CD4-positive, CD25-positive, alpha-beta regulatory T cell (primary cell): ENCODE measurements around the gene PLEKHA5. TPM values are rescaled to one million over a fixed set of nuclear protein-coding genes. Genes with fewer than 3 reads are reported as not detected.

ENCODE experiments used
- ATAC-seq, 2 donors: fragments of 150-1000 bp; cut with Tn5 transposase; one replicate each; pipeline ENCODE4 v1.10.0; 2021; ENCODE audit warnings: low read depth in 2 of 2, moderate number of reproducible peaks in 2 of 2, moderate library complexity in 1 of 2
- DNase-seq, 3 donors: peaks; one replicate each; pipeline versions ENCODE4 v3.0.0 to v3.0.0-alpha.2; 2012 to 2022; ENCODE audit warnings: mixed read lengths in 1 of 3
- H3K27ac ChIP-seq: one replicate; pipeline ENCODE4 v1.7.0; 2013; ENCODE audit warnings: mild to moderate bottlenecking, low read length; ENCODE audit not compliant: insufficient read depth, poor library complexity, severe bottlenecking
- H3K27me3 ChIP-seq: one replicate; pipeline ENCODE4 v1.7.0; 2013; ENCODE audit warnings: low read length; ENCODE audit not compliant: control insufficient read depth, insufficient read depth
- H3K36me3 ChIP-seq: one replicate; pipeline ENCODE4 v1.7.0; 2013; ENCODE audit warnings: mild to moderate bottlenecking, low read length, moderate library complexity; ENCODE audit not compliant: control insufficient read depth, insufficient read depth
- H3K4me1 ChIP-seq: 2 replicates; pipeline ENCODE4 v1.7.0; 2013; ENCODE audit warnings: mild to moderate bottlenecking, low read length; ENCODE audit not compliant: insufficient read depth, control insufficient read depth, poor library complexity, severe bottlenecking
- H3K4me3 ChIP-seq: one replicate; pipeline ENCODE4 v1.7.0; 2013; ENCODE audit warnings: low read depth, mild to moderate bottlenecking, low read length, moderate library complexity
- H3K9me3 ChIP-seq, 2 experiments: 1 replicate in 1 of 2; 2 replicates in 1 of 2; pipeline ENCODE4 v1.7.0; 2013; ENCODE audit warnings: low read length in 2 of 2, mild to moderate bottlenecking in 1 of 2, moderate library complexity in 1 of 2; ENCODE audit not compliant: control insufficient read depth in 2 of 2
- H3K27ac Mint-ChIP-seq, 3 donors: one replicate each; pipeline ENCODE4 v1.8.0; 2020 to 2022; ENCODE audit warnings: mild to moderate bottlenecking in 3 of 3, mixed read lengths in 3 of 3, moderate library complexity in 2 of 3
- H3K27me3 Mint-ChIP-seq: one replicate; pipeline ENCODE4 v1.8.0; 2022; ENCODE audit warnings: mild to moderate bottlenecking, mixed read lengths
- H3K36me3 Mint-ChIP-seq: one replicate; pipeline ENCODE4 v1.8.0; 2020; ENCODE audit warnings: mixed read lengths
- H3K4me1 Mint-ChIP-seq, 4 donors: one replicate each; pipeline ENCODE4 v1.8.0; 2020 to 2022; ENCODE audit warnings: mixed read lengths in 4 of 4, mild to moderate bottlenecking in 1 of 4
- H3K4me3 Mint-ChIP-seq, 4 donors: one replicate each; pipeline ENCODE4 v1.8.0; 2020 to 2022; ENCODE audit warnings: mild to moderate bottlenecking in 4 of 4, mixed read lengths in 4 of 4, moderate library complexity in 3 of 4
- H3K9me3 Mint-ChIP-seq, 7 donors: one replicate each; pipeline ENCODE4 v1.8.0; 2020 to 2022; ENCODE audit warnings: mixed read lengths in 7 of 7, mild to moderate bottlenecking in 3 of 7, moderate library complexity in 2 of 7
- polyA plus RNA-seq, 4 donors: library from polyadenylated mRNA; unstranded; fragments of 300-500 nt; fragmentation: Illumina TruSeq; gene quantifications; one replicate each; pipeline ENCODE4 v1.2.3, GENCODE V29; 2021
- total RNA-seq: library from RNA; stranded (reverse); gene quantifications from one replicate; pipeline ENCODE4 v1.2.3, GENCODE V29; 2022

The PLEKHA5 gene
- total and polyA plus RNA-seq, 5 donors from 2014 or later, result 1.2 to 14.7 (median 2.9) TPM

GRCh38 chr12:19203539-19204506, 74.3 kb downstream of the PLEKHA5 start:
- Histone ChIP-seq H3K27ac (no peak overlapping the region), H3K27me3 (no peaks in the 10 kb centered on the region), H3K9me3 (no peaks in the 10 kb centered on the region), H3K36me3 (no peaks in the 10 kb centered on the region), H3K4me1 (no peaks in the 10 kb centered on the region), H3K4me3 (no peak overlapping the region)
- no peak for DNase-seq
- Mint-ChIP-seq H3K36me3 (no peaks in the 10 kb centered on the region), H3K4me1 (no peaks in the 10 kb centered on the region), H3K27ac (no peak overlapping the region), H3K9me3 (peaks cover 0 to 2% (median 0%) of the 10 kb centered on the region in 7 donors), H3K4me3 (no peak overlapping the region), H3K27me3 (no peaks in the 10 kb centered on the region)
- ATAC-seq, result no peak

DNA sequence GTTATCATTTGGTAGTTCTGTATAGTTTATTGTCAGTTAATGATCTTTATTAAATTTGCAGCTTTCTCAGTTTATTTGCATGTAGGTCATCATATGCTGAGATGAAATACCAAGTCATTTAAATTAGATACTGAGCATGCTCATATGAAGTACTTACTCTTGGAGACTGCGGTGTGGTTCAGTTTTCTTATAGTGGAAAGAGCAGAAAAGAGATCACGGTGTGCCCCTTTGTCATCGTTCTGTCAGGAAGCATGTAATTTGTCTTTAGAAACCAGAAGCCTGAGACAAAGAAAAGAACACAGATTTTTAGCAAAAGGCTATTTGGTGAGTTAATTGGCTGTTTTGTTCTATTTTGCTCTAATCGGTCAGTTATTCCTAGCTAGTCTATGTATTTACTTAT, 75.6 kb downstream of the PLEKHA5 start:
- H3K27me3 ChIP-seq, result no peaks in the 10 kb centered on the region
- no peak overlapping the region for H3K27ac ChIP-seq
- H3K4me1 ChIP-seq, result no peaks in the 10 kb centered on the region
- no peak for ATAC-seq
- no peaks in the 10 kb centered on the region for H3K36me3 ChIP-seq
- no peaks in the 10 kb centered on the region for H3K9me3 ChIP-seq
- Mint-ChIP-seq H3K36me3 (no peaks in the 10 kb centered on the region), H3K27me3 (no peaks in the 10 kb centered on the region), H3K9me3 (peaks cover 0 to 5% (median 0%) of the 10 kb centered on the region in 7 donors), H3K27ac (no peak overlapping the region), H3K4me1 (no peaks in the 10 kb centered on the region), H3K4me3 (no peak overlapping the region)
- H3K4me3 ChIP-seq, result no peak overlapping the region
- no peak for DNase-seq

DNA sequence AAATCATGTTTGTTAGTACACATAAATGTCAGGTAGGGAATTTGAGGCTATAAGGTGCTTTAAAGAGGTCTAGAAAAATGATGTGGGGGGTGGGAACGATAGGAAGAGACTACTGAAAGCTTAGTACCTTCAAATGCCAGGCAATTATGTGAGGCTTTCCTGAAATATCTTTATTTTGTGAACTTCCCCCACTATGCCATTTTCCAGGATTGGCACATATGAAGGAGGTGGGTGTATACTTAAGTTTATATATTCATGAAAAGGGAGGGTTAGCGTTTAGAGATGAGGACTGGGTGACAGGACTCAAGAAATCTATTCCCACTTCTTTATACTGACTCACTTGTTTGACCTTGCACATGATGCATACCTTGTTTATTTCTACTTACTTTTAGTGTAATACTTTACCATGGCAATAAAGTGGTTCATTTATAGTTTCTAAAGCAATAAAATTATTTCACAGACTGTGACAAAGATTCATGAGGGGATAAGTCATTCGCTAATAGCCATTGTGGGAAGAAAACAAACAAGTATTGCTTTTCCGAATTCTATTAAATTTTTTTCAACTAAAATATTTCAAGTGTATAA, 77.1 kb downstream of the PLEKHA5 start:
- Histone ChIP-seq H3K4me1 (no peaks in the 10 kb centered on the region), H3K9me3 (no peaks in the 10 kb centered on the region), H3K36me3 (no peaks in the 10 kb centered on the region), H3K27me3 (no peaks in the 10 kb centered on the region), H3K4me3 (no peak overlapping the region), H3K27ac (no peak overlapping the region)
- H3K27me3 Mint-ChIP-seq, result no peaks in the 10 kb centered on the region
- peaks cover 0 to 5% (median 0%) of the 10 kb centered on the region in 7 donors for H3K9me3 Mint-ChIP-seq
- DNase-seq (no peak), ATAC-seq (no peak)
- no peaks in the 10 kb centered on the region for H3K4me1 Mint-ChIP-seq
- no peak overlapping the region for H3K27ac Mint-ChIP-seq
- H3K4me3 Mint-ChIP-seq, result no peak overlapping the region
- H3K36me3 Mint-ChIP-seq, result no peaks in the 10 kb centered on the region

DNA sequence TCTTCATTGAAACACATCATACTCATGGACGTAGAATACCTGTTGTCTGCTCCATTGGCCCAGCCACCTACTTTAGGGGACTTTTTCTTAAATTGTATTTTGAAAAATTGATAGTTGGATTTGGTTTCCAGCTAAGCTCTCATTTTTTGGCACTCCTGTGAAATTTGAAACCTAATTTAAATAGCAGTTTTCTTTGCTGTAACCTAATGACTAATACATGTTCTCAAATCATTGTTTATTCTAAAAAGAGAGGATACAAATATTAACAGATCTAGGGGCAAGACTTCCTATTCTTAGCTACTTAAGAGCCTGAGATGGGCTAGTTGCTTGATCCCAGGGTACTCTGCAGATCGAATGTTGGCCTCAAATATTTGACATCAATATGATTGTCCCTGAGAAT, 78.9 kb downstream of the PLEKHA5 start:
- H3K36me3 ChIP-seq, result no peaks in the 10 kb centered on the region
- no peak overlapping the region for H3K27ac ChIP-seq
- ATAC-seq (no peak), DNase-seq (no peak)
- H3K9me3 Mint-ChIP-seq, result peaks cover 0 to 5% (median 0%) of the 10 kb centered on the region in 7 donors
- no peaks in the 10 kb centered on the region for H3K4me1 ChIP-seq
- H3K27me3 Mint-ChIP-seq, result no peaks in the 10 kb centered on the region
- no peaks in the 10 kb centered on the region for H3K36me3 Mint-ChIP-seq
- no peak overlapping the region for H3K4me3 ChIP-seq
- no peaks in the 10 kb centered on the region for H3K4me1 Mint-ChIP-seq
- no peaks in the 10 kb centered on the region for H3K9me3 ChIP-seq
- H3K4me3 Mint-ChIP-seq, result no peak overlapping the region
- H3K27ac Mint-ChIP-seq, result no peak overlapping the region
- no peaks in the 10 kb centered on the region for H3K27me3 ChIP-seq

GRCh38 chr12:19209661-19210060, 80.1 kb downstream of the PLEKHA5 start:
- Histone ChIP-seq H3K36me3 (no peaks in the 10 kb centered on the region), H3K27me3 (no peaks in the 10 kb centered on the region), H3K9me3 (no peaks in the 10 kb centered on the region), H3K27ac (no peak overlapping the region), H3K4me3 (no peak overlapping the region), H3K4me1 (no peaks in the 10 kb centered on the region)
- no peak overlapping the region for H3K4me3 Mint-ChIP-seq
- H3K36me3 Mint-ChIP-seq, result no peaks in the 10 kb centered on the region
- no peak overlapping the region for H3K27ac Mint-ChIP-seq
- H3K4me1 Mint-ChIP-seq, result no peaks in the 10 kb centered on the region
- DNase-seq (no peak), ATAC-seq (no peak)
- H3K9me3 Mint-ChIP-seq, result peaks cover 0 to 5% (median 0%) of the 10 kb centered on the region in 7 donors
- no peaks in the 10 kb centered on the region for H3K27me3 Mint-ChIP-seq

GRCh38 chr12:19211802-19212201, 82.3 kb downstream of the PLEKHA5 start:
- DNase-seq (no peak), ATAC-seq (no peak)
- no peak overlapping the region for H3K4me3 ChIP-seq
- H3K27me3 ChIP-seq, result no peaks in the 10 kb centered on the region
- no peaks in the 10 kb centered on the region for H3K36me3 ChIP-seq
- Mint-ChIP-seq H3K4me1 (no peaks in the 10 kb centered on the region), H3K9me3 (peaks cover 0 to 5% (median 0%) of the 10 kb centered on the region in 7 donors), H3K4me3 (no peak overlapping the region), H3K36me3 (no peaks in the 10 kb centered on the region), H3K27me3 (no peaks in the 10 kb centered on the region), H3K27ac (no peak overlapping the region)
- no peak overlapping the region for H3K27ac ChIP-seq
- H3K4me1 ChIP-seq, result no peaks in the 10 kb centered on the region
- no peaks in the 10 kb centered on the region for H3K9me3 ChIP-seq

GRCh38 chr12:19212245-19212644, 82.7 kb downstream of the PLEKHA5 start:
- H3K9me3 Mint-ChIP-seq, result peaks cover 0 to 5% (median 0%) of the 10 kb centered on the region in 7 donors
- Histone ChIP-seq H3K9me3 (no peaks in the 10 kb centered on the region), H3K4me1 (no peaks in the 10 kb centered on the region), H3K4me3 (no peak overlapping the region), H3K27ac (no peak overlapping the region), H3K27me3 (no peaks in the 10 kb centered on the region), H3K36me3 (no peaks in the 10 kb centered on the region)
- no peak overlapping the region for H3K27ac Mint-ChIP-seq
- H3K4me1 Mint-ChIP-seq, result no peaks in the 10 kb centered on the region
- H3K4me3 Mint-ChIP-seq, result no peak overlapping the region
- no peak for ATAC-seq
- no peaks in the 10 kb centered on the region for H3K36me3 Mint-ChIP-seq
- no peaks in the 10 kb centered on the region for H3K27me3 Mint-ChIP-seq
- no peak for DNase-seq
